Lower leg skin (tissue), 3 donors: ENCODE results near the gene CARS1.

Source experiments
- POLR2A ChIP-seq, 2 donors: fragments of 450-650 bp; IDR thresholded peaks; one replicate each; pipeline ENCODE4 v1.6.1; 2016 to 2017; ENCODE audit warnings: antibody characterized with exemption in 2 of 2, mild to moderate bottlenecking in 1 of 2, moderate library complexity in 1 of 2
- TF ChIP-seq, protein P1 (sequence below), 3 donors: fragments of 450-650 bp; IDR thresholded peaks; one replicate each; pipeline ENCODE4 v1.5.1; 2016; ENCODE audit warnings: antibody characterized with exemption in 3 of 3, mild to moderate bottlenecking in 3 of 3, moderate library complexity in 2 of 3

DNA sequence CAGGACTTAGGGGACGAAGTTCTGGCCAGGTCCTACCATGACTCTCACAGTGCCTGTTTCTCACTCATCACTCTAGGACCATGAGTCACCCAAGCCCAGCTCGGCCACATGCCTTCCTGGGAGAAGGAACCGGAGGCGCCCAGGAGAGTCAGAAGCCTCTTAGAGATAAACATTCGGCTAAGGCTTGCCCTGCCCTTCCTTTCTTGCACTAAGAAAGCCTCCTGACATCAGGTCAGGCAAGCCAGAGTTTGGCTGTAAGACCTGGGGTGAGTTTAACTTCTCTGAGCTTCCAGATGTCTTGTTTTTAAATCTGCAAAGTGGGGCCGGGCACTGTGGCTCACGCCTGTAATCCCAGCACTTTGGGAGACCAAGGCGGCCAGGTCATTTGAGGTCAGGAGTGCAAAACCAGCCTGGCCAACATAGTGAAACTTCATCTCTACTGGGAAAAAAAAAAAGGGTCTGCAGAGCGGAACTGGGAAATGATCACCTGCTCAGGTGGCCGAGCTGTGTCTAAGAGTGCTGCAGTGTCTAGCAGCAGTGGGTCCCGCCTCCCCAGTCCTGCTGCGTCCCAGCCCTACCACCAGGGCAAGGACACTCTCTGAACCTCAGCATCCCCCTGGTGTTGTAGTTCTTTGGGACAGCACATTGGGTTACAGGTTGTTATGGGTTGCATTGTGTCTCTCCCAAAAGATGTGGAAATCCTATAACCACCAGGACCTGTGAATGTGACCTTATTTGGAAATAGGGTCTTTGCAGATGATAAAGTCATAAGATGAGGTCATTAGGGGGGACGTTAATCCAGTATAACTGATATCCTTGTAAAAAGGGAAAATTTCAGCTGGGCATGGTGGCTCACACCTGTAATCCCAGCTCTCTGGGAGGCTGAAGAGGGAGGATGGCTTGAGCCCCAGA lies 1.8 kb upstream of the CARS1 start:
- TF ChIP-seq, protein P1, sequence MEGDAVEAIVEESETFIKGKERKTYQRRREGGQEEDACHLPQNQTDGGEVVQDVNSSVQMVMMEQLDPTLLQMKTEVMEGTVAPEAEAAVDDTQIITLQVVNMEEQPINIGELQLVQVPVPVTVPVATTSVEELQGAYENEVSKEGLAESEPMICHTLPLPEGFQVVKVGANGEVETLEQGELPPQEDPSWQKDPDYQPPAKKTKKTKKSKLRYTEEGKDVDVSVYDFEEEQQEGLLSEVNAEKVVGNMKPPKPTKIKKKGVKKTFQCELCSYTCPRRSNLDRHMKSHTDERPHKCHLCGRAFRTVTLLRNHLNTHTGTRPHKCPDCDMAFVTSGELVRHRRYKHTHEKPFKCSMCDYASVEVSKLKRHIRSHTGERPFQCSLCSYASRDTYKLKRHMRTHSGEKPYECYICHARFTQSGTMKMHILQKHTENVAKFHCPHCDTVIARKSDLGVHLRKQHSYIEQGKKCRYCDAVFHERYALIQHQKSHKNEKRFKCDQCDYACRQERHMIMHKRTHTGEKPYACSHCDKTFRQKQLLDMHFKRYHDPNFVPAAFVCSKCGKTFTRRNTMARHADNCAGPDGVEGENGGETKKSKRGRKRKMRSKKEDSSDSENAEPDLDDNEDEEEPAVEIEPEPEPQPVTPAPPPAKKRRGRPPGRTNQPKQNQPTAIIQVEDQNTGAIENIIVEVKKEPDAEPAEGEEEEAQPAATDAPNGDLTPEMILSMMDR (IDR thresholded peaks at IDR 0.05): no peak
- no peak for TF ChIP-seq POLR2A (IDR thresholded peaks at IDR 0.05)
